KMS-11 (cell line): ENCODE results near the gene FMNL2.
A peak's percentile ranks its signal among the peaks of the same experiment; 100 is the strongest.

ENCODE experiments used
- H2AFZ ChIP-seq: fragments of 200-600 bp; sonication (generic); 2 replicates; pipeline ENCODE4 v1.6.1; 2016; ENCODE audit warnings: antibody characterized with exemption, mixed run types, low read depth
- H3K27ac ChIP-seq: fragments of 200-600 bp; sonication (generic); 2 replicates; pipeline ENCODE4 v1.6.1; 2016; ENCODE audit warnings: mild to moderate bottlenecking, mixed run types
- H3K27me3 ChIP-seq: fragments of 200-600 bp; sonication (generic); 2 replicates; pipeline ENCODE4 v1.6.1; 2017; ENCODE audit warnings: mild to moderate bottlenecking, low read depth, mixed run types, moderate library complexity; ENCODE audit not compliant: insufficient read depth
- H3K36me3 ChIP-seq: fragments of 200-600 bp; sonication (generic); 2 replicates; pipeline ENCODE4 v1.6.1; 2017; ENCODE audit warnings: mild to moderate bottlenecking, mixed run types; ENCODE audit not compliant: insufficient read depth
- H3K4me1 ChIP-seq: fragments of 200-600 bp; sonication (generic); 2 replicates; pipeline ENCODE4 v1.6.1; 2016; ENCODE audit warnings: mild to moderate bottlenecking, low read depth, mixed run types; ENCODE audit not compliant: poor library complexity, severe bottlenecking
- H3K4me2 ChIP-seq: fragments of 200-600 bp; sonication (generic); 2 replicates; pipeline ENCODE4 v1.7.0; 2016; ENCODE audit warnings: mild to moderate bottlenecking, mixed run types
- H3K4me3 ChIP-seq: fragments of 200-600 bp; sonication (generic); IDR thresholded peaks from 2 replicates; pipeline ENCODE4 v1.6.1; 2017; ENCODE audit warnings: low read depth, low read length, mixed read lengths; ENCODE audit not compliant: insufficient read depth
- H3K79me2 ChIP-seq: fragments of 200-600 bp; sonication (generic); 2 replicates; pipeline ENCODE4 v1.6.1; 2016; ENCODE audit warnings: low read depth, mixed run types; ENCODE audit not compliant: insufficient read depth
- H3K9ac ChIP-seq: fragments of 200-600 bp; sonication (generic); 2 replicates; pipeline ENCODE4 v1.6.1; 2016; ENCODE audit warnings: mild to moderate bottlenecking, mixed run types
- H4K20me1 ChIP-seq: fragments of 200-600 bp; sonication (generic); 2 replicates; pipeline ENCODE4 v1.6.1; 2016; ENCODE audit warnings: mild to moderate bottlenecking, mixed run types; ENCODE audit not compliant: insufficient read depth
- TF ChIP-seq, protein P1 (sequence below): fragments of 200-600 bp; sonication (generic); conservative IDR thresholded peaks from 2 replicates; pipeline ENCODE4 v1.6.1; 2017; ENCODE audit warnings: low read depth, mild to moderate bottlenecking, antibody characterized with exemption, low read length, moderate library complexity, mixed read lengths

FMNL2 gene

DNA sequence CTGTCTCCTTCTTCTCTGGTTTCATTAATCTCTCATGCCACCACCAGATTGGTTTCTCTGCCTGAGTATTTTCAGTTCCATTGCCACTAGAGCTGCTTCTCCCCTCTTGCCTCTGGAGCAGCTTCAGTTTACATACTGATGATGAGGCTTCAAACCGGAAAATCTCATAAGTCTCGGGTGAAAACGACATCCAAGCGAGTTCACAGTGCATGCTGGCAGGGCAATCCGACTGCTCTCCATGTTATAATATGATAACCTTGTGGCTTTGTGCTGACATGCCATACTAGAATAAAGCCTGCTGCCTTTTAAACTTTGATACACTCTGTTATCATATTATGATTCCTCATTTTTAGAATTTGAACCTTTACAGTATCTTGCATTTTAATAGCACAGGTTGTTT is 228.8 kb downstream of the FMNL2 start:
- no peaks in the 10 kb centered on the region for H3K79me2 ChIP-seq
- H3K4me1 ChIP-seq: peaks cover 100% of the 10 kb centered on the region
- H4K20me1 ChIP-seq: no peaks in the 10 kb centered on the region
- H3K9ac ChIP-seq: peak overlapping the region; percentile 55
- no peaks in the 10 kb centered on the region for H3K36me3 ChIP-seq
- peak overlapping the region; percentile 92 for H3K27ac ChIP-seq
- H2AFZ ChIP-seq: peak overlapping the region; percentile 18; the same call in 1 of the 2 replicates
- TF ChIP-seq, protein P1, sequence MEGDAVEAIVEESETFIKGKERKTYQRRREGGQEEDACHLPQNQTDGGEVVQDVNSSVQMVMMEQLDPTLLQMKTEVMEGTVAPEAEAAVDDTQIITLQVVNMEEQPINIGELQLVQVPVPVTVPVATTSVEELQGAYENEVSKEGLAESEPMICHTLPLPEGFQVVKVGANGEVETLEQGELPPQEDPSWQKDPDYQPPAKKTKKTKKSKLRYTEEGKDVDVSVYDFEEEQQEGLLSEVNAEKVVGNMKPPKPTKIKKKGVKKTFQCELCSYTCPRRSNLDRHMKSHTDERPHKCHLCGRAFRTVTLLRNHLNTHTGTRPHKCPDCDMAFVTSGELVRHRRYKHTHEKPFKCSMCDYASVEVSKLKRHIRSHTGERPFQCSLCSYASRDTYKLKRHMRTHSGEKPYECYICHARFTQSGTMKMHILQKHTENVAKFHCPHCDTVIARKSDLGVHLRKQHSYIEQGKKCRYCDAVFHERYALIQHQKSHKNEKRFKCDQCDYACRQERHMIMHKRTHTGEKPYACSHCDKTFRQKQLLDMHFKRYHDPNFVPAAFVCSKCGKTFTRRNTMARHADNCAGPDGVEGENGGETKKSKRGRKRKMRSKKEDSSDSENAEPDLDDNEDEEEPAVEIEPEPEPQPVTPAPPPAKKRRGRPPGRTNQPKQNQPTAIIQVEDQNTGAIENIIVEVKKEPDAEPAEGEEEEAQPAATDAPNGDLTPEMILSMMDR: no peak
- H3K4me3 ChIP-seq: peak overlapping the region; percentile 88
- H3K4me2 ChIP-seq: peak overlapping the region; percentile 82
- no peaks in the 10 kb centered on the region for H3K27me3 ChIP-seq

DNA sequence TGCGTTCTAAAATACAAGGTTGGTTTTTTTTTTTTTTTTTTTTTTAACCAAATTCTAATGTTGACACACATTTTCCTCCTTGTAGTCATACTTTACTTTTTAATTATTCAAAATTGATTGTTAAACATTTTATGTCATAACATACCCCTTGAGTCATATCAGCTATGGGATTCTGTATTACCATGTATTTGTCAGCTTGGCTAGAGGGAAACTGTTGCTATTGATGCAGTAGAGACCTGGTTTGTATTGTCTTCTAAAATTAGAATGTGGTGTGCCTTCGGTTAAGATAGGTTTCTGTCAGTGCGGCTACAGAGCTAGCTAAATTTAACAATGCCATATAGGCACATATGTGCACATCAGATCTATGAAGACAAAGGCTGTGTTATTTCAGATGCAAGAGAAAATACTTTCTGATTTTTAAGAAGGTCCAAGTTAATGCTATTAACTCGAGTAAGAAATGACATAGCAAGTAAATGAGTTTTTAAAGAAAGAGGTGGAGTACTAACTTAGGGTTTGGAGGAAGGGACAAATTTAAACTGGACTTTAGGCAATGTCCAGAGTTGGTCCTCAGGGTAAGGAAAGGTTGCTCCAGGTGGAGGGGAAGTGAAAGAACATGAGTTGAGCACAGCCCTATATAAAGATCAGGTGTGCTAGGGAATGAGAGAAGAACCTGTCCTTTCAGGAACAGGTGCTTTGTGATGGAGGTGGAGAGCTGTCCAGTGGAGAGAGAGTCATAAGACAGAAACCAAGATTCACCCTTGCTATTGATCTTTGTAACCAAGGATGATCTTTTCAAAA is 230.0 kb downstream of the FMNL2 start:
- no peaks in the 10 kb centered on the region for H3K36me3 ChIP-seq
- 0 out of 2 replicates have a peak overlapping the region, but pooled peaks have one; percentile 12 for H2AFZ ChIP-seq
- H3K4me2 ChIP-seq: peak overlapping the region; percentile 82
- H3K79me2 ChIP-seq: no peaks in the 10 kb centered on the region
- peak overlapping the region; percentile 92 for H3K27ac ChIP-seq
- H3K9ac ChIP-seq: peak overlapping the region; percentile 55
- H3K4me1 ChIP-seq: peaks cover 95% of the 10 kb centered on the region
- H4K20me1 ChIP-seq: no peaks in the 10 kb centered on the region
- H3K27me3 ChIP-seq: no peaks in the 10 kb centered on the region
- H3K4me3 ChIP-seq: peak overlapping the region; percentile 91
- TF ChIP-seq, protein P1: no peak

DNA sequence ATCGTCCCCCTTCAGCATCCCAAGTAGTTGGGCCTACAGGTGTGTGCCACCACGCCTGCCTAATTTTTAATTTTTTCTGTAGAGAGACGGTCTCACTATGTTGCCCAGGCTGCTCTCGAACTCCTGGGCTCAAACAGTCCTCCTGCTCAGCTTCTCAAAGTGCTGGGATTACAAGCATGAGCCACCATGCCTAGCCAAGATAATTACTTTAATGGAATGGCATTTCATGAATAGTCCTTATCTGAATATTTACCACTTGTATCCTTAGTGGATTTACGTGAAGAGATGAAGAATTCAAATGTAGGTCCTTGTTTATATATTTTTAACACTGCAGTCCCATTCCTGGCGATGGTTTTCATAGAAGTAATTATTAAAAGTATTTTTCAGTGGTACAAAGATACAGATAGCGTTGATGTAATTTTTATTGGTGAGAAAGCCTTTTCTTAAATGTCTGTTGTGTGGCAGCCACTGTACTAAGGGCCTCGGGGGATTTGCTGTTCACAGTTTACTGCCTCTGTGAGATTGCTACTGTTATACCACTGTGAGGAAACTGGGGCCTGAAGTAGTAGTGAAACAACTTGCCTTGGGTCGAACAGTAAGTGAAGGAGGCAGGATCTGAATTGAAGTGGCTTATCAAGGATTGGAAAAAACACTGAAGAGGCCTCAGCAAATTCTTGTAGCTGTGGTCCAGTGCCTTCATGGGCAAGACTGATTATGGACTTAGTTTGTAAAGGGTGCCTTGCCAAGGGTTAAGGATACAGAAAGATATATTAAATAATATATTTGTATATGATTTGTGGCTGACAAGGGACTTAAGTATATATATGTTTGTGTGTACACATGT is 231.1 kb downstream of the FMNL2 start:
- Histone ChIP-seq H2AFZ (no peak overlapping the region), H3K4me1 (peaks cover 90% of the 10 kb centered on the region), H3K36me3 (no peaks in the 10 kb centered on the region), H3K27me3 (no peaks in the 10 kb centered on the region), H4K20me1 (no peaks in the 10 kb centered on the region), H3K4me3 (peak overlapping the region; percentile 51), H3K79me2 (no peaks in the 10 kb centered on the region), H3K4me2 (peak overlapping the region; percentile 82), H3K9ac (peak overlapping the region; percentile 55), H3K27ac (peak overlapping the region; percentile 92)
- TF ChIP-seq, protein P1: no peak

DNA sequence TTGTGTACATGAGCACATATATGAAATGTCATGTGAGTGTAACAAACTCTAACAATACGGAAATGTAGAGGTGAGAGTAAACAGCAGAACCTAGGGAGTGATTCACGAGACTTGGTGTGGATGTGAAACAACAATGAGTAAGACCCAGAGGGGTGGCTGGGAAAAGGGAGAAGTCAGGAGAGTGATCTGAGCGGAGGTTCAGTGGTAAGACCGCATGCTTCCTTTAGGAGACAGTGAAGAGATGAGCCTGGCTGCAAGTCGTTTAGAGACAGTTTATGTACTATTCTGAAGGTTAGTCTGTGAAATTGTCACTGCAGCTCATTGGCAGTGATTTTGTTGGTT is 231.7 kb downstream of the FMNL2 start:
- no peaks in the 10 kb centered on the region for H3K79me2 ChIP-seq
- no peak overlapping the region for H2AFZ ChIP-seq
- no peaks in the 10 kb centered on the region for H3K36me3 ChIP-seq
- no peak overlapping the region for H3K9ac ChIP-seq
- peak overlapping the region; percentile 82 for H3K4me2 ChIP-seq
- TF ChIP-seq, protein P1: no peak
- peak overlapping the region; percentile 92 for H3K27ac ChIP-seq
- no peaks in the 10 kb centered on the region for H3K27me3 ChIP-seq
- H3K4me3 ChIP-seq: no peak overlapping the region
- H4K20me1 ChIP-seq: no peaks in the 10 kb centered on the region
- peaks cover 88% of the 10 kb centered on the region for H3K4me1 ChIP-seq
